IgD-negative memory B cell (primary cell): ENCODE results near the gene DEGS1. TPM values are rescaled to one million over a fixed set of nuclear protein-coding genes. Genes with fewer than 3 reads are reported as not detected.

ENCODE experiments used
- polyA plus RNA-seq: library from polyadenylated mRNA; unstranded; fragments of 300-500 nt; fragmentation: Illumina TruSeq; gene quantifications from one replicate; pipeline ENCODE4 v1.2.3, GENCODE V29; 2021

DEGS1 gene
- polyA plus RNA-seq, 1 donor from 2014 or later, result 114 TPM

Other genes with a start within 250 kb of the DEGS1 start
- 20.4 TPM for gene FBXO28, start 69.1 kb upstream of the DEGS1 start, polyA plus RNA-seq
- gene NVL, start 146.9 kb downstream of the DEGS1 start, polyA plus RNA-seq, result 21.4 TPM
- gene CNIH4, start 173.6 kb downstream of the DEGS1 start, polyA plus RNA-seq, result 21.5 TPM